ENCODE results near the gene GPR137B. TPM values are rescaled to one million over a fixed set of nuclear protein-coding genes. Genes with fewer than 3 reads are reported as not detected.

Gene GPR137B
- total RNA-seq, 4 donors from 2014 or later = 6.0 to 16.2 (median 11.5) TPM

- TF ChIP-seq POLR2A (IDR thresholded peaks at IDR 0.05) (no peak), POLR2AphosphoS5 (IDR thresholded peaks at IDR 0.05) (no peak), EP300 (IDR thresholded peaks at IDR 0.05; ENCODE audit: low read depth) (no peak), CTCF (IDR thresholded peaks at IDR 0.05) (no peak)
- H3K27ac ChIP-seq = no peak overlapping the region
- H3K36me3 ChIP-seq = no peaks in the 10 kb centered on the region
- WGBS, 2 donors (ENCODE audit: low coverage in 1 of 2) = 75 to 86% methylated on average over 2 to 15 of the region's 15 CpGs
- DNase-seq = no peak
- no peaks in the 10 kb centered on the region for H3K4me1 ChIP-seq
- intact Hi-C loops (cut with DNase I; ENCODE audit: low total_unique reads) = no loop called here
- H3K27me3 ChIP-seq = no peaks in the 10 kb centered on the region
- in situ Hi-C loops (cut with MboI; ENCODE audit: low pct_ligation_motif_present in 1 of 4, low pct_unique_long_range_greater_than_20kb in 1 of 4, low sequenced_read_pairs in 3 of 4) = loop anchor here (5.0 to 25.0 kb wide), 6 partner anchors 199 to 1449 kb away; no protein-coding TSS in a partner anchor
- H3K4me3 ChIP-seq = no peak overlapping the region
- H3K9me3 ChIP-seq = no peaks in the 10 kb centered on the region
Observed at GRCh38 chr1:236113324-236114032, 28.9 kb upstream of the GPR137B start.

GRCh38 chr1:236114076-236114747, 28.1 kb upstream of the GPR137B start:
- in situ Hi-C loops (cut with MboI; ENCODE audit: low pct_ligation_motif_present in 1 of 4, low pct_unique_long_range_greater_than_20kb in 1 of 4, low sequenced_read_pairs in 3 of 4) (loop anchor here (5.0 to 25.0 kb wide), 6 partner anchors 198 to 1448 kb away; no protein-coding TSS in a partner anchor), intact Hi-C loops (cut with DNase I; ENCODE audit: low total_unique reads) (no loop called here)
- Histone ChIP-seq H3K4me3 (no peak overlapping the region), H3K9me3 (no peaks in the 10 kb centered on the region), H3K4me1 (no peaks in the 10 kb centered on the region), H3K27ac (no peak overlapping the region), H3K36me3 (no peaks in the 10 kb centered on the region), H3K27me3 (no peaks in the 10 kb centered on the region)
- no peak for DNase-seq
- TF ChIP-seq POLR2AphosphoS5 (IDR thresholded peaks at IDR 0.05) (no peak), EP300 (IDR thresholded peaks at IDR 0.05; ENCODE audit: low read depth) (no peak), CTCF (IDR thresholded peaks at IDR 0.05) (no peak), POLR2A (IDR thresholded peaks at IDR 0.05) (no peak)
- 67 to 97% methylated on average over 1 to 5 of the region's 5 CpGs for WGBS, 2 donors (ENCODE audit: low coverage in 1 of 2)

- DNase-seq = no peak
- intact Hi-C loops (cut with DNase I; ENCODE audit: low total_unique reads) = no loop called here
- Histone ChIP-seq H3K36me3 (no peaks in the 10 kb centered on the region), H3K27me3 (no peaks in the 10 kb centered on the region), H3K27ac (no peak overlapping the region), H3K4me1 (no peaks in the 10 kb centered on the region), H3K4me3 (no peak overlapping the region), H3K9me3 (no peaks in the 10 kb centered on the region)
- TF ChIP-seq POLR2A (IDR thresholded peaks at IDR 0.05) (no peak), CTCF (IDR thresholded peaks at IDR 0.05) (no peak), POLR2AphosphoS5 (IDR thresholded peaks at IDR 0.05) (no peak), EP300 (IDR thresholded peaks at IDR 0.05; ENCODE audit: low read depth) (no peak)
- in situ Hi-C loops (cut with MboI; ENCODE audit: low pct_ligation_motif_present in 1 of 4, low pct_unique_long_range_greater_than_20kb in 1 of 4, low sequenced_read_pairs in 3 of 4) = loop anchor here (10.0 to 25.0 kb wide), 5 partner anchors 195 to 1445 kb away; no protein-coding TSS in a partner anchor
- 82% methylated on average over 8 of the region's 8 CpGs; no CpG with 5 or more reads in 1 of the 2 donors for WGBS, 2 donors (ENCODE audit: low coverage in 1 of 2)
Observed at GRCh38 chr1:236117710-236118109, 24.6 kb upstream of the GPR137B start.

GRCh38 chr1:236119943-236120484, 22.3 kb upstream of the GPR137B start:
- H3K27me3 ChIP-seq = no peaks in the 10 kb centered on the region
- intact Hi-C loops (cut with DNase I; ENCODE audit: low total_unique reads) = no loop called here
- no peak for DNase-seq
- WGBS, 2 donors (ENCODE audit: low coverage in 1 of 2) = 69 to 79% methylated on average over 4 to 12 of the region's 12 CpGs
- no peaks in the 10 kb centered on the region for H3K9me3 ChIP-seq
- H3K27ac ChIP-seq = no peak overlapping the region
- TF ChIP-seq POLR2A (IDR thresholded peaks at IDR 0.05) (no peak), CTCF (IDR thresholded peaks at IDR 0.05) (no peak), POLR2AphosphoS5 (IDR thresholded peaks at IDR 0.05) (no peak), EP300 (IDR thresholded peaks at IDR 0.05; ENCODE audit: low read depth) (no peak)
- no peaks in the 10 kb centered on the region for H3K4me1 ChIP-seq
- no peaks in the 10 kb centered on the region for H3K36me3 ChIP-seq
- in situ Hi-C loops (cut with MboI; ENCODE audit: low pct_ligation_motif_present in 1 of 4, low pct_unique_long_range_greater_than_20kb in 1 of 4, low sequenced_read_pairs in 3 of 4) = loop anchor here (10.0 to 25.0 kb wide), 5 partner anchors 192 to 1442 kb away; no protein-coding TSS in a partner anchor
- H3K4me3 ChIP-seq = no peak overlapping the region

Measured in transverse colon (tissue), 4 donors.